Right lobe of liver (tissue), 6 donors: Measurements from ENCODE around the gene CLEC1A. TPM values are rescaled to one million over a fixed set of nuclear protein-coding genes. Genes with fewer than 3 reads are reported as not detected.

Experiments
- ATAC-seq, 4 donors: fragments of 200-7000 bp; cut with Tn5 transposase; one replicate each; pipeline ENCODE4 v1.9.1; 2020; ENCODE audit warnings: mild to moderate bottlenecking in 4 of 4, moderate library complexity in 4 of 4
- DNase-seq, 3 donors: peaks; one replicate each; pipeline ENCODE4 v3.0.0-alpha.2; 2020
- H3K27ac ChIP-seq, 3 donors: fragments of 200-600 bp; one replicate each; pipeline ENCODE4 v1.8.0; 2022
- H3K27me3 ChIP-seq, 2 donors: fragments of 200-600 bp; one replicate each; pipeline ENCODE4 v1.8.0; 2022
- H3K36me3 ChIP-seq, 4 donors: fragments of 200-600 bp; sonication (generic) in 1 of 4; one replicate each; pipeline versions ENCODE4 v1.5.1 to v1.8.0; 2017 to 2022; ENCODE audit warnings: control low read depth in 1 of 4
- H3K4me1 ChIP-seq, 4 donors: fragments of 200-600 bp; sonication (generic) in 1 of 4; one replicate each; pipeline versions ENCODE4 v1.5.1 to v1.8.0; 2017 to 2022; ENCODE audit warnings: control low read depth in 1 of 4
- H3K4me3 ChIP-seq, 3 donors: fragments of 200-600 bp; one replicate each; pipeline ENCODE4 v1.8.0; 2022
- H3K9me3 ChIP-seq, 4 donors: fragments of 200-600 bp; sonication (generic) in 1 of 4; one replicate each; pipeline versions ENCODE4 v1.5.1 to v1.8.0; 2017 to 2022; ENCODE audit warnings: control low read depth in 1 of 4
- CTCF ChIP-seq, 4 donors: fragments of 200-600 bp in 3 of 4; fragments of 450-650 bp in 1 of 4; IDR thresholded peaks; one replicate each; pipeline versions ENCODE4 v1.5.1 to v1.8.0; 2016 to 2022; ENCODE audit warnings: antibody characterized with exemption in 4 of 4, mild to moderate bottlenecking in 2 of 4
- POLR2A ChIP-seq: fragments of 450-650 bp; IDR thresholded peaks from one replicate; pipeline ENCODE4 v1.6.1; 2017; ENCODE audit warnings: antibody characterized with exemption, mild to moderate bottlenecking
- WGBS: methylation state at CpG from one replicate; pipeline ENCODE4 v1.1.6; 2018; ENCODE audit warnings: low coverage, low lambda C conversion rate; ENCODE audit not compliant: insufficient coverage; ENCODE audit errors: missing lambda C conversion rate; 5-methylcytosine and 5-hydroxymethylcytosine counted together
- intact Hi-C, 2 donors: fragments of 100-400 bp; cut with DNase I; formaldehyde crosslinking; loops; one replicate each; pipeline versions ENCODE4 v1.11.2 to v1.14.1; 2022
- total RNA-seq, 6 experiments: library from RNA; depleted of rRNA in 2 of 6; stranded (reverse); fragments of >200 nt in 2 of 6; fragmentation: NEBNext Ultra II Directional in 3 of 6; extraction: Animal tissue kit (Norgen Biotek cat#: 25700) in 3 of 6; gene quantifications; one replicate each; pipeline versions ENCODE4 v1.1.0 to v1.2.4, GENCODE V29; 2016 to 2023
- donor health status: DM: no; HTN: yes; CAD: no.
- donor health status: DM: no; HTN: no; CAD: no.
- donor health status: DM: no; HTN: no; CAD: no.
- donor health status: DM: no; HTN: yes; CAD: no.
- donor health status: DM: no; HTN: yes; CAD: no.

The CLEC1A gene
- total RNA-seq, 6 experiments from 2014 or later = 0.49 to 2.5 (median 0.71) TPM

GRCh38 chr12:10088955-10089900, 9.6 kb downstream of the CLEC1A start:
- Histone ChIP-seq H3K9me3 (no peaks in the 10 kb centered on the region), H3K27ac (peak overlapping the region in 1 of 3 donors; percentile 16), H3K4me1 (peaks cover 0 to 17% (median 0%) of the 10 kb centered on the region in 4 donors), H3K36me3 (no peaks in the 10 kb centered on the region), H3K27me3 (no peaks in the 10 kb centered on the region), H3K4me3 (no peak overlapping the region)
- TF ChIP-seq POLR2A = no peak
- TF ChIP-seq CTCF (IDR thresholded peaks at IDR 0.05) = no peak
- ATAC-seq (peak; percentile 72 to 96 (median 93)), DNase-seq (peak; percentile 55 to 83 (median 56))
- intact Hi-C loops = no loop called here
- 36% methylated on average over 8 of the region's 8 CpGs for WGBS

DNA sequence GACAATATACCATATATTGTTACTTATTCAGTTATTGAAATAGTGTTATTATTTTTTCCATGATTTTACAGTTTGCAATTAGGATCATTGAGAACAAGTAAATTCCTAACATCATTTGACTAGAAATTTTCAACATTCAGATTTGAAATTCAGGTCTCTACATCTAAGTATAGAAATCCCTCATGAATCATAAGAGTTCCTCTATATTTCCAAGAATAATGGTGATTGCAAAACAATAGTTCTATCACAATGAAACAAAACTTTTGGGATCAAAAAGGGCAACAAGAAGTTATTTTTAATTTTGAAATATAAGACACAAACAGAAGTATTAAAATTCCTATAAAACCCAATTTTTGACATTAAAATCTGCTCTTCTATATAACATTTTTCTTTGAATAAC, 10.8 kb downstream of the CLEC1A start:
- intact Hi-C loops = no loop called here
- TF ChIP-seq CTCF (IDR thresholded peaks at IDR 0.05) = no peak
- TF ChIP-seq POLR2A = no peak
- no peaks in the 10 kb centered on the region for H3K36me3 ChIP-seq
- H3K4me1 ChIP-seq = peaks cover 0 to 17% (median 0%) of the 10 kb centered on the region in 4 donors
- ATAC-seq (no peak), DNase-seq (no peak)
- H3K4me3 ChIP-seq = no peak overlapping the region
- no peaks in the 10 kb centered on the region for H3K27me3 ChIP-seq
- H3K9me3 ChIP-seq = no peaks in the 10 kb centered on the region
- H3K27ac ChIP-seq = no peak overlapping the region

DNA sequence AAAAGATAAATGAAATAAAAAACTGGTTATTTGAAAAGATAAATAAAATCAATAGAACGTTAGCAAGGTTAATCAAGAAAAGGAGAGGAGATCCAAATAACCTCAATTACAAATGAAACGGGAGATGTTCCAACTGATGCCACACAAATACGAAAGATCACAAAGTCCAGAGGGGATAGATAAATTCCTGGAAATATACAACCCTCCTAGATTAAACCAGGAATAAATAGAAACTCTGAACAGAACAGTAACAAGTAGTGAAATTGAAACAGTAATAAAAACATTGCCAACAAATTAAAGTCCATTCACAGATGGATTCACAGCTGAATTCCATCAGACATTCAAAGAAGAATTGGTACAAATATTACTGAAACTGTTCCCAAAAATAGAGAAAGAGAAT, 12.4 kb downstream of the CLEC1A start:
- Histone ChIP-seq H3K27ac (peak overlapping the region; percentile 18 to 74 (median 55)), H3K36me3 (no peaks in the 10 kb centered on the region), H3K4me3 (no peak overlapping the region), H3K9me3 (no peaks in the 10 kb centered on the region), H3K4me1 (peaks cover 0 to 17% (median 0%) of the 10 kb centered on the region in 4 donors), H3K27me3 (no peaks in the 10 kb centered on the region)
- intact Hi-C loops = no loop called here
- no peak for TF ChIP-seq POLR2A
- no peak for TF ChIP-seq CTCF (IDR thresholded peaks at IDR 0.05)
- WGBS = 28% methylated on average over 3 of the region's 3 CpGs
- no peak for DNase-seq
- ATAC-seq = peak; percentile 57 to 74 (median 70)

DNA sequence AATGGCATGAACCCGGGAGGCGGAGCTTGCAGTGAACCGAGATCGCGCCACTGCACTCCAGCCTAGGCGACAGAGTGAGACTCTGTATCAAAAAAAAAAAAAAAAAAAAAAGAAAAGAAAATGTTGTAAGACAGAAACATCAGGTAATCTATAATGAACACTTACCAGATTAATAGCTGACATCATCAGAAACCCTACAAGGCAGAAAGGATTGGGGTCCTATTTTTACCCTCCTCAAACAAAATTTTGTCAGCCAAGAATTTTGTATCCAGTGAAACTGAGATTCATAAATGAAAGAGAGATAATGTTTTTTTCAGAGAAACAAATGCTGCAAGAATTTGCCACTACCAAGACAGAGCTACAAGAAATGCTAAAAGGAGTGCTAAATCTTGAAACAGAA, 14.1 kb downstream of the CLEC1A start:
- DNase-seq (no peak), ATAC-seq (no peak)
- TF ChIP-seq POLR2A (no peak), CTCF (IDR thresholded peaks at IDR 0.05) (no peak)
- Histone ChIP-seq H3K27ac (no peak overlapping the region), H3K4me1 (peaks cover 0 to 17% (median 0%) of the 10 kb centered on the region in 4 donors), H3K4me3 (no peak overlapping the region), H3K27me3 (no peaks in the 10 kb centered on the region), H3K36me3 (no peaks in the 10 kb centered on the region), H3K9me3 (no peaks in the 10 kb centered on the region)
- intact Hi-C loops = no loop called here
- WGBS = 90% methylated on average over 6 of the region's 6 CpGs
